Measurements from ENCODE around the gene ADAM8.
A peak's percentile ranks its signal among the peaks of the same experiment; 100 is the strongest.
"Not testable (repeated sequence)": the region's sequence is repeated elsewhere in the genome, so short reads cannot be mapped to it uniquely, and the experiment has no call there.

ADAM8 gene

DNA sequence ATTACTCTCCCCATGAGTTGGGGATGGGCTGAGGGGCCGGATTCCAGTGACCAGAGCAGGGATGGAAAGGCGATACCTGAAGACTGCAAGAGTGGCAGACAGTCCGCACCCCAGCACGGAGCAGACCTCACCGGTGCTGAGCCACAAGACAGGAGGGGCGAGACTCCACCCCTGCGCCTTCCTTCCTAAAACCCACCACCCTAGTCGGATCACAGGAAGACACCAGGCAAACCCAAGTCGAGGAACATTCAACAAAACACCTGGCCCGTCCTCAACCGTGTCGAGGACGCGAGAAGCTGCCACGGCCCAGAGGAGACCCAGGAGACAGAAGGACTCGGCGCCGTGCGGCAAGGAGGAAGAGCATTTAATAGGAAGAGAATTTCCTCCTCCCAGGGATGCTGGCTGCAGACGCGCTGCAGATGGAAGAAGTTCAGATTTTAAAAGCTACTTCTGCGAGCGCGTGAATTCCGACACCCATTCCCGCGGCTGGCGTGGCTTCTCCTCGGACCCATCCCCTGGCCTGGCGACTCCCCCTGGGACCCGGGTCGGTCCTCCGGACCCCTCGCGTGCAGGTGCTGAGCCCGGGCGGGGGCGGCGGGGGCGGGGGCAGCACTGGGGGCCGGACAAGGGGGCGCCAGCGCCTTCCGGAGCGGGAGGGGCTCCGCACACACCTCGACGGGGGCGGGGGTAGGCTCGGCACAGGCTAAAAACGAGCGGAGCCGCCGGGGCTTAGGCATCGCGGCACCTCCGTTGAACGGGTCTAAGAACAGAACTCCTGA is 47.2 kb downstream of the ADAM8 start:
- peak overlapping the region; percentile 55 for H3K4me3 ChIP-seq (ENCODE audit: low read depth, low read length)
- no peaks in the 10 kb centered on the region for H3K36me3 ChIP-seq (ENCODE audit: control insufficient read depth, insufficient read depth, low read length)
- H3K9ac ChIP-seq (ENCODE audit: low read depth, low read length), result no peak overlapping the region
- H3K4me1 ChIP-seq (ENCODE audit: control insufficient read depth, insufficient read depth, low read length), result peaks cover 11% of the 10 kb centered on the region; the same call in 1 of the 2 replicates
- no peaks in the 10 kb centered on the region for H3K9me3 ChIP-seq (ENCODE audit: control insufficient read depth, insufficient read depth, low read length)
- peaks cover 31% of the 10 kb centered on the region for H3K27me3 ChIP-seq (ENCODE audit: control insufficient read depth, insufficient read depth, low read length)
- H3K27ac ChIP-seq (ENCODE audit: low read depth, low read length), result no peak overlapping the region

DNA sequence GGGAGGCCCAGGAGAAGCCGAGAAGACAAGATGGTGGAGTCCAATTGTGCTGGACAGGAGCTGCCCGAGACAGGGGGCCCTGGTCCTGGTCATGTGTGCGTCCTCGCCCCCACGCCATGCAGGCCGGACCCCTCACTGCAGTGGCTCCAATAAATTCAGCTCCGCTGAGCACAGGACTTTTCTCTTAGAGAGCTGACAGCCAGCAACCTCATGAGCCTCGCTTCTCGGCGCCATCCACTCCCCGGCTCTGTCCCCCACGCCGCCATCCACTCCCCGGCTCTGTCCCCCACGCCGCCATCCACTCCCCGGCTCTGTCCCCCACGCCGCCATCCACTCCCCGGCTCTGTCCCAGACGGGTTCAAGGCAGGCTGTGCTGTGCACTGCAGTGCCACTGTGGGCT is 49.4 kb downstream of the ADAM8 start:
- Histone ChIP-seq H3K27ac (ENCODE audit: low read depth, low read length) (no peak overlapping the region), H3K36me3 (ENCODE audit: control insufficient read depth, insufficient read depth, low read length) (no peaks in the 10 kb centered on the region), H3K9me3 (ENCODE audit: control insufficient read depth, insufficient read depth, low read length) (no peaks in the 10 kb centered on the region), H3K4me3 (ENCODE audit: low read depth, low read length) (no peak overlapping the region), H3K9ac (ENCODE audit: low read depth, low read length) (no peak overlapping the region), H3K4me1 (ENCODE audit: control insufficient read depth, insufficient read depth, low read length) (peaks cover 9% of the 10 kb centered on the region; the same call in 1 of the 2 replicates), H3K27me3 (ENCODE audit: control insufficient read depth, insufficient read depth, low read length) (peaks cover 31% of the 10 kb centered on the region)

DNA sequence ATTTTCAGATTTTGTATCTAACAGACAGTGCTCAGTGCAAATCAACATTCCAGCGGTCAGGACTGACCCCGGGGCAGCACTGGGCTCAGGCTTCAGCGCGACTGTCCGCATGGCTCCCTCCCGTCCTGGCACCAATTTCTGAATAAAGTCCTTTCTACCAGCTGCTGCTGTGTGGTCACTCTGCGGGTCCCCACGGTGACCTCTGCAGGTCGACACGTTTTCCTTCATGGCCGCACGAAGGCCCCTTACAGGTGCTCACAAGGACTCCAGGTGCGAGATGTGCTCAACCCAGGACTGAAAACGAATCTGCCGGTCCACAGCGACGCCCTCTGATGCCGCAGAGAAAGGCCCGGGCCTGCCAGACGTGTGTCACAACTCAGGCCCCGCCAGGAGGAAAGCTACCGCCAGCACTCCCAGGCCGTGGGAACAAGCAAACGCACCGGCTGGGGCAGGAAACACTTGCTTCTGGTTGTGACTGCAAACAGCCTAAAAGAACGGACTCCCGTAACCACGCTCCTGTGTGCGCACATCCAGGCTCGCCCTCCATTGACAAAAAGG is 50.3 kb downstream of the ADAM8 start:
- Histone ChIP-seq H3K9me3 (ENCODE audit: control insufficient read depth, insufficient read depth, low read length) (no peaks in the 10 kb centered on the region), H3K36me3 (ENCODE audit: control insufficient read depth, insufficient read depth, low read length) (no peaks in the 10 kb centered on the region), H3K9ac (ENCODE audit: low read depth, low read length) (no peak overlapping the region), H3K4me1 (ENCODE audit: control insufficient read depth, insufficient read depth, low read length) (peaks cover 3% of the 10 kb centered on the region; the same call in 1 of the 2 replicates), H3K27me3 (ENCODE audit: control insufficient read depth, insufficient read depth, low read length) (peaks cover 25% of the 10 kb centered on the region), H3K27ac (ENCODE audit: low read depth, low read length) (no peak overlapping the region), H3K4me3 (ENCODE audit: low read depth, low read length) (no peak overlapping the region)

DNA sequence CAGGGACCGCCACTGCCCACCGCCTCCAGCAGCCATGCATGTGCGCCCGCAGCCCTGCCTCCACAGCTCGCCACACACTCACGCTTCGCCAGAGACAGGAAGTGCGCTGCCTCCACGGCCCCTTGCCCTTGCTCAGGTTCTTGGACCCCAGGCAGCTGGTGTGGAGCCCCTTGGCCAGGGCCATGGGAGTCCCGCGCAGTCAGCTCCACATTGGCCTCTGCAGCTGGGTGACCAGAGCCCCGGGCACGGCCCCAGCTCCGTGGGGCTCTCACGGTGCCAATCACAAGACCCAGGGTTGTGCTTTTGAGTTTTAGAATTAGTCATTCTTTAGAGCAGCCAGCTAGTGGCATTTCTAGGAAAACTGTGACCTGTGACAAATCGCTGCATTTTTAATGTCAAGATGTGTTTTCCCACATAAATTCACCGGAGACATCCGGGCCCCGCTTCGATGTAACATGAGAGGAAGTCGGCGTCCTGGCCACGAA is 50.9 kb downstream of the ADAM8 start:
- H3K27ac ChIP-seq (ENCODE audit: low read depth, low read length), result no peak overlapping the region

DNA sequence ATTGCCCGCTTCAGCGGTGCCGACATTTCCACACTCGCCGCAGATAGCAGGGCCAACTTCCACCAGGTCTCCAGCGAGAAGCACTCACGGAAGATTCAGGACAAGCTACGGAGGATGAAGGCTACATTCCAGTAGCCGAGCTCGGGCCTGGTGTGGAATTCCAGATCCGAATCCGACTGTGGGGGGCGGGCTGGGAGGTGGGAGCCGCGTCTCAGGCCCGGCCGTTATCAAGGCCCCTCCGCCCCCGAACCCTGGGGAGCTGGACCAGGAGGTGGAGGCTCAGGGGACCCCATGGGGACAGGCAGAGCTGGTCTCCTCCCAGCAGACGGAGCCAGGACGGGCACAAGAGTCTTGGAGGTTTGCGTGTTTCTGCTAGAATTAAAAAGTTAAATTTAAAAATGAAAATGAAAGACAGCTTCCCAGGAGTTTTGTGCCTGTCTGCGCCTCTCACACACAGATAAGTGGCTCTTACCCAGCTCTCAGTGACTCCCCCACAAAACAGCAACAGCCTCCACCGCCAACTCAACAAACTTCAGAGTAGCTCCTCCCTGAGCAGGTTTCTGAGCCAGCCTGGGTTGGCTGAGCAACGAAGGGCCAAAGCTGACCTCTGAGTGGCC is 51.8 kb downstream of the ADAM8 start:
- Histone ChIP-seq H3K9ac (ENCODE audit: low read depth, low read length) (no peak overlapping the region), H3K27ac (ENCODE audit: low read depth, low read length) (no peak overlapping the region), H3K27me3 (ENCODE audit: control insufficient read depth, insufficient read depth, low read length) (peaks cover 15% of the 10 kb centered on the region), H3K4me1 (ENCODE audit: control insufficient read depth, insufficient read depth, low read length) (peaks cover 3% of the 10 kb centered on the region; the same call in 1 of the 2 replicates), H3K36me3 (ENCODE audit: control insufficient read depth, insufficient read depth, low read length) (no peaks in the 10 kb centered on the region), H3K4me3 (ENCODE audit: low read depth, low read length) (no peak overlapping the region), H3K9me3 (ENCODE audit: control insufficient read depth, insufficient read depth, low read length) (no peaks in the 10 kb centered on the region)

More for the DNA sequence above, 50.9 kb downstream of the ADAM8 start:
- H3K9ac ChIP-seq (ENCODE audit: low read depth, low read length), result no peak overlapping the region; the same call in 1 of the 2 replicates
- H3K9me3 ChIP-seq (ENCODE audit: control insufficient read depth, insufficient read depth, low read length), result no peaks in the 10 kb centered on the region
- H3K4me3 ChIP-seq (ENCODE audit: low read depth, low read length), result no peak overlapping the region
- H3K4me1 ChIP-seq (ENCODE audit: control insufficient read depth, insufficient read depth, low read length), result peaks cover 3% of the 10 kb centered on the region; the same call in 1 of the 2 replicates
- peaks cover 21% of the 10 kb centered on the region for H3K27me3 ChIP-seq (ENCODE audit: control insufficient read depth, insufficient read depth, low read length)
- no peaks in the 10 kb centered on the region for H3K36me3 ChIP-seq (ENCODE audit: control insufficient read depth, insufficient read depth, low read length)

DNA sequence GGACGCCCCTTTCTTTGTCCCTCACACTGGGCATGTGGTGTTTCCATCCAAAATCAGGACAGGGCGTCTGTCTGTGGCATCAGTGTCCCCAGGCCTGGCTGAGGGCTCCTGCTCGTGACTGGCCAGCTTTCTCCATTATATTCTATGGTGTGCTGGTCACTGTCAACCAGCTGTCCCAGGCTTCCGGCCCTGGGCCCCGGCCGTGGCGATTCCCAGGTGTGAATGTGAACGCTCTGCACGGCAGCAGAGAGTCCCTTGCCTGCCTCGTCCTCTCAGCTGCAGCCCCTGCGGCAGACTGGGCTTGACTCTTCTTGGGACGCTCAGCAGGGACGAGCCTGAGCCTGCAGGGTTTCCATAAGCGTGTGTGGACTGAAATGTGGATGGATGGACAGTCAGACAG is 52.6 kb downstream of the ADAM8 start:
- Histone ChIP-seq H3K4me1 (ENCODE audit: control insufficient read depth, insufficient read depth, low read length) (peaks cover 10% of the 10 kb centered on the region), H3K27me3 (ENCODE audit: control insufficient read depth, insufficient read depth, low read length) (peaks cover 10% of the 10 kb centered on the region), H3K9ac (ENCODE audit: low read depth, low read length) (no peak overlapping the region), H3K27ac (ENCODE audit: low read depth, low read length) (no peak overlapping the region), H3K4me3 (ENCODE audit: low read depth, low read length) (no peak overlapping the region), H3K9me3 (ENCODE audit: control insufficient read depth, insufficient read depth, low read length) (no peaks in the 10 kb centered on the region), H3K36me3 (ENCODE audit: control insufficient read depth, insufficient read depth, low read length) (no peaks in the 10 kb centered on the region)

DNA sequence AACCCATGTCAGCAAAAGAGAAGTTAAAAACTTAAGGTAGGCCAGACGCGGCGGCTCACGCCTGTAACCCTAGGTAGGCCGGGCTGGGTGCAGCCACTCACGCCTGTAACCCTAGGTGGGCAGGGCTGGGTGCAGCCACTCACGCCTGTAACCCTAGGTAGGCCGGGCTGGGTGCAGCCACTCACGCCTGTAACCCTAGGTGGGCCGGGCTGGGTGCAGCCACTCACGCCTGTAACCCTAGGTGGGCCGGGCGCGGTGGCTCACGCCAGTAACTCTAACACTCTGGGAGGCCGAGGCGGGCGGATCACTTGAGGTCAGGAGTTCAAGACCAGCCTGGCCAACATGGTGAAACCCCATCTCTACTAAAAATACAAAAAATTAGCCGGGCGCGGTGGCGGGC is 54.9 kb downstream of the ADAM8 start:
- not testable (repeated sequence) for H3K9ac ChIP-seq (ENCODE audit: low read depth, low read length); H3K9me3 ChIP-seq (ENCODE audit: control insufficient read depth, insufficient read depth, low read length); H3K27me3 ChIP-seq (ENCODE audit: control insufficient read depth, insufficient read depth, low read length); H3K27ac ChIP-seq (ENCODE audit: low read depth, low read length); H3K36me3 ChIP-seq (ENCODE audit: control insufficient read depth, insufficient read depth, low read length); H3K4me3 ChIP-seq (ENCODE audit: low read depth, low read length)
- H3K4me1 ChIP-seq (ENCODE audit: control insufficient read depth, insufficient read depth, low read length), result peaks cover 11% of the 10 kb centered on the region

DNA sequence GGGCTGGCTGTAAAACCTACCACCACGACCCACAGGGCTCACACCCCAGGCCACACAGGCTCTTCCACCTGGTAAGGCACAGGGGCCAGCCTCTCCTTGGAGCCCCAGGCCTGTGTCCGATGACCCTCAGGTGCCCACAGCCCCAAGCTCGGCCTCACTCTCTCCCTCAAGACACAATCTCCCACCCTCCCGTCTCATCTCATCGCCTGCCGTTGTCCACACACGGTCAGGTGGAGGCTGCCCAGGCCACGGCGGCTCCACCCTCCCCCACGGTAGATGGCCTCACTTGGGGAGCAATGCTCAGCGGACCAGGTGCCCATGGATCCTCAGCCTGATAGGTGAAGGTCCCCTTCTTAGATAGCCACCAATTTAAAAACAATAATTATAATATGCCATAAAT is 55.3 kb downstream of the ADAM8 start:
- H3K36me3 ChIP-seq (ENCODE audit: control insufficient read depth, insufficient read depth, low read length), result no peaks in the 10 kb centered on the region
- no peaks in the 10 kb centered on the region for H3K27me3 ChIP-seq (ENCODE audit: control insufficient read depth, insufficient read depth, low read length)
- H3K4me1 ChIP-seq (ENCODE audit: control insufficient read depth, insufficient read depth, low read length), result peaks cover 11% of the 10 kb centered on the region
- H3K4me3 ChIP-seq (ENCODE audit: low read depth, low read length), result no peak overlapping the region
- no peak overlapping the region for H3K27ac ChIP-seq (ENCODE audit: low read depth, low read length)
- no peaks in the 10 kb centered on the region for H3K9me3 ChIP-seq (ENCODE audit: control insufficient read depth, insufficient read depth, low read length)
- no peak overlapping the region for H3K9ac ChIP-seq (ENCODE audit: low read depth, low read length)

DNA sequence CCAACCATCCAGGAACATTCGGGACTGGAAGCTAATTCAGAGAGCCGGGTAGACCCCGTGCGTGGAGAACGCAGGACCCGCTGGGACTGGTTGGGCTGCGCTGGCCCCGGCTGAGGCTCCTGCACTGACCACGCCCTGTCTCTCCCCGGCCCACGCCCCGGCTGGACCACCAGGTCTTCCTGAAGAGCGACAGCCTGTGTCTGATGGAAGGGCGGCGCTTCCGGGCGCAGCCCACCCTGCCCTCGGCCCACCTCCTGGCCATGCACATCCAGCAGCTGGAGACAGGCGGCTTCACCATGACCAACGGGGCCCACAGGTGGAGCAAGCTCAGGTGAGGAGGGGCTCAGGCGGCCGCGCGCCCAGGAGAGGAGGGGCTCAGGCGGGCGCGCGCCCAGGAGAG is 56.9 kb downstream of the ADAM8 start:
- Histone ChIP-seq H3K9ac (ENCODE audit: low read depth, low read length) (no peak overlapping the region), H3K9me3 (ENCODE audit: control insufficient read depth, insufficient read depth, low read length) (no peaks in the 10 kb centered on the region), H3K27me3 (ENCODE audit: control insufficient read depth, insufficient read depth, low read length) (no peaks in the 10 kb centered on the region), H3K4me1 (ENCODE audit: control insufficient read depth, insufficient read depth, low read length) (peaks cover 8% of the 10 kb centered on the region), H3K4me3 (ENCODE audit: low read depth, low read length) (peak overlapping the region; percentile 47), H3K36me3 (ENCODE audit: control insufficient read depth, insufficient read depth, low read length) (0 out of 2 replicates have a peak, but pooled peaks cover 5% of the 10 kb centered on the region), H3K27ac (ENCODE audit: low read depth, low read length) (no peak overlapping the region)

DNA sequence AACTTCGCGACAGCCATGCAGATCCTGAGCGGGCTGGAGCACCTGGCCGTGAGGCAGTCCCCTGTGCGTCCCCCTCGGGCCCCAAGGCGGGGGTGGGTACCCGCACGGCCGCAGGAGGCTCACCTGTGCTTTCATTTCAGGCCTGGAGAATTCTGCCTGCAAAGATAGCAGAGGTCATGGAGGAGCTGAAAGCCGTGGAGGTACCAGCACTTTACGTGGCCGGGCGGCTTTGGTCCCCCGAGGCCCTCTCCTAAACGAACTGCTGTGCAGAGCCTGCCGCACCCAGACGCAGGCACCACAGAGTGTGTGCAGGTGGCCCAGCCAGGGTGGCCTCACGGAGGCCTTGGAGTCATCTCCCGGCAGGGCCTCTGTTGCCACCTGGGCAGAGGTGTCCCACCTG is 57.8 kb downstream of the ADAM8 start:
- Histone ChIP-seq H3K4me1 (ENCODE audit: control insufficient read depth, insufficient read depth, low read length) (peaks cover 8% of the 10 kb centered on the region), H3K4me3 (ENCODE audit: low read depth, low read length) (no peak overlapping the region), H3K36me3 (ENCODE audit: control insufficient read depth, insufficient read depth, low read length) (0 out of 2 replicates have a peak, but pooled peaks cover 5% of the 10 kb centered on the region), H3K27me3 (ENCODE audit: control insufficient read depth, insufficient read depth, low read length) (no peaks in the 10 kb centered on the region), H3K9ac (ENCODE audit: low read depth, low read length) (no peak overlapping the region), H3K9me3 (ENCODE audit: control insufficient read depth, insufficient read depth, low read length) (no peaks in the 10 kb centered on the region), H3K27ac (ENCODE audit: low read depth, low read length) (no peak overlapping the region)

All from HUES48 (cell line).